H1 (cell line): Measurements from ENCODE around the gene FGF14. TPM values are rescaled to one million over a fixed set of nuclear protein-coding genes. Genes with fewer than 3 reads are reported as not detected.

Source experiments
- CTCF ChIA-PET: fragments of 300-600 bp; sonication (Branson Sonifier 250); formaldehyde crosslinking; loops from one replicate; lab custom pipeline; 2021; ENCODE audit not compliant: partially characterized antibody; lab: Charles Lee
- POLR2A ChIA-PET: fragments of 300-600 bp; sonication (Branson Sonifier 250); formaldehyde crosslinking; loops from one replicate; lab custom pipeline; 2021; ENCODE audit warnings: inconsistent platforms; ENCODE audit not compliant: partially characterized antibody; lab: Charles Lee
- DNase-seq, 2 experiments: peaks; one replicate each; pipeline versions ENCODE4 v3.0.0 to v3.0.0-alpha.2; 2010 to 2022; ENCODE audit warnings: low spot score in 2 of 2, low read depth in 1 of 2, mixed read lengths in 1 of 2
- FAIRE-seq: peaks from 2 replicates; lab custom pipeline; 2011; peaks lifted over from hg19 to GRCh38; lab: Jason Lieb, UNC
- H2AFZ ChIP-seq: 2 replicates; pipeline ENCODE4 v1.8.1; 2012; ENCODE audit warnings: low read length, inconsistent platforms
- H2AK5ac ChIP-seq: 2 replicates; pipeline ENCODE4 v1.6.1; 2013; ENCODE audit warnings: low read depth, low read length
- H2BK120ac ChIP-seq: replicated peaks from 2 replicates; pipeline ENCODE3; 2013; ENCODE audit warnings: low read depth, low read length, inconsistent platforms
- H2BK12ac ChIP-seq: 2 replicates; pipeline ENCODE4 v1.6.1; 2013; ENCODE audit warnings: low read depth, low read length
- H2BK15ac ChIP-seq: 2 replicates; pipeline ENCODE4 v1.6.1; 2013; ENCODE audit warnings: low read length
- H2BK20ac ChIP-seq: 2 replicates; pipeline ENCODE4 v1.6.1; 2013; ENCODE audit warnings: low read length
- H2BK5ac ChIP-seq: 2 replicates; pipeline ENCODE4 v1.6.1; 2013; ENCODE audit warnings: low read depth, low read length
- H3K14ac ChIP-seq: 2 replicates; pipeline ENCODE4 v1.6.1; 2013; ENCODE audit warnings: inconsistent platforms; ENCODE audit not compliant: insufficient read length
- H3K18ac ChIP-seq: 2 replicates; pipeline ENCODE4 v1.6.1; 2013; ENCODE audit warnings: low read length; ENCODE audit errors: extremely low read depth
- H3K23ac ChIP-seq: 2 replicates; pipeline ENCODE4 v1.6.1; 2013; ENCODE audit warnings: inconsistent platforms; ENCODE audit not compliant: insufficient read length
- H3K23me2 ChIP-seq: 2 replicates; pipeline ENCODE4 v1.6.1; 2013; ENCODE audit warnings: low read depth, low read length
- H3K27ac ChIP-seq: 2 replicates; pipeline ENCODE4 v1.6.1; 2011; ENCODE audit warnings: low read depth, low read length, inconsistent platforms
- H3K27me3 ChIP-seq, 4 experiments: replicated peaks in 1 of 4; 1 replicate in 1 of 4; 2 replicates in 3 of 4; pipeline versions ENCODE4 v1.6.1 to v1.8.1; 2011 to 2013; ENCODE audit warnings: low read length in 3 of 4, mild to moderate bottlenecking in 3 of 4, inconsistent platforms in 2 of 4, mixed read lengths in 2 of 4, moderate library complexity in 1 of 4; ENCODE audit not compliant: control insufficient read depth in 3 of 4, insufficient read depth in 3 of 4; ENCODE audit errors: extremely low read depth in 1 of 4
- H3K36me3 ChIP-seq, 4 experiments: 2 replicates each; pipeline versions ENCODE4 v1.6.1 to v1.8.1; 2011 to 2013; ENCODE audit warnings: mild to moderate bottlenecking in 4 of 4, low read length in 3 of 4, moderate library complexity in 2 of 4, control low read depth in 1 of 4, inconsistent platforms in 1 of 4; ENCODE audit not compliant: insufficient read depth in 4 of 4, control insufficient read depth in 2 of 4
- H3K4ac ChIP-seq: replicated peaks from 2 replicates; pipeline ENCODE3; 2013; ENCODE audit warnings: low read length, low read depth, mixed read lengths, inconsistent platforms; ENCODE audit not compliant: insufficient read length
- H3K4me1 ChIP-seq, 4 experiments: replicated peaks in 1 of 4; 1 replicate in 1 of 4; 2 replicates in 3 of 4; pipeline versions ENCODE4 v1.6.1 to v1.8.1; 2011 to 2013; ENCODE audit warnings: low read length in 3 of 4, inconsistent platforms in 2 of 4, mixed read lengths in 1 of 4; ENCODE audit not compliant: insufficient read depth in 4 of 4, control insufficient read depth in 3 of 4
- H3K4me2 ChIP-seq, 2 experiments: 2 replicates each; pipeline versions ENCODE4 v1.6.1 to v1.8.1; 2011 to 2013; ENCODE audit warnings: low read depth in 2 of 2, low read length in 2 of 2, control low read depth in 1 of 2, inconsistent platforms in 1 of 2, mild to moderate bottlenecking in 1 of 2; ENCODE audit not compliant: insufficient read depth in 1 of 2
- H3K4me3 ChIP-seq, 4 experiments: fragments of 200-600, 300-600 bp in 1 of 4; sonication (generic), shearing (Covaris generic), sonication (Bioruptor Twin) in 1 of 4; 2 replicates each; pipeline versions ENCODE4 v1.5.1 to v1.8.1; 2011 to 2016; ENCODE audit warnings: low read length in 4 of 4, low read depth in 3 of 4, control low read depth in 2 of 4, inconsistent platforms in 2 of 4, mild to moderate bottlenecking in 2 of 4, mixed read lengths in 1 of 4, moderate library complexity in 1 of 4; ENCODE audit not compliant: insufficient read depth in 2 of 4; ENCODE audit errors: extremely low read depth in 1 of 4
- H3K56ac ChIP-seq: replicated peaks from 2 replicates; pipeline ENCODE3; 2013; ENCODE audit warnings: low read depth, mild to moderate bottlenecking, mixed read lengths, low read length, inconsistent platforms; ENCODE audit not compliant: insufficient read length
- H3K79me1 ChIP-seq: 2 replicates; pipeline ENCODE4 v1.6.1; 2013; ENCODE audit warnings: low read depth, low read length, control low read depth
- H3K79me2 ChIP-seq, 2 experiments: 2 replicates each; pipeline versions ENCODE4 v1.6.1 to v1.8.1; 2012 to 2013; ENCODE audit warnings: low read length in 2 of 2, mild to moderate bottlenecking in 2 of 2, inconsistent platforms in 1 of 2; ENCODE audit not compliant: insufficient read depth in 2 of 2, control insufficient read depth in 1 of 2
- H3K9ac ChIP-seq, 4 experiments: replicated peaks in 1 of 4; 1 replicate in 1 of 4; 2 replicates in 3 of 4; pipeline versions ENCODE4 v1.6.1 to v1.8.1; 2011 to 2013; ENCODE audit warnings: low read depth in 3 of 4, low read length in 3 of 4, control low read depth in 2 of 4, mild to moderate bottlenecking in 2 of 4, moderate library complexity in 2 of 4, inconsistent platforms in 1 of 4; ENCODE audit errors: extremely low read depth in 1 of 4
- H3K9me3 ChIP-seq, 2 experiments: 2 replicates each; pipeline versions ENCODE4 v1.6.1 to v1.8.1; 2012 to 2013; ENCODE audit warnings: mild to moderate bottlenecking in 2 of 2, moderate library complexity in 2 of 2, control low read depth in 1 of 2, inconsistent platforms in 1 of 2, low read depth in 1 of 2, low read length in 1 of 2, mixed read lengths in 1 of 2; ENCODE audit not compliant: insufficient read depth in 2 of 2
- H4K20me1 ChIP-seq, 2 experiments: replicated peaks in 1 of 2; 2 replicates each; pipeline versions ENCODE3 to v1.8.1; 2011 to 2013; ENCODE audit warnings: inconsistent platforms in 2 of 2, low read length in 2 of 2, mild to moderate bottlenecking in 1 of 2; ENCODE audit not compliant: insufficient read depth in 2 of 2, control insufficient read depth in 1 of 2
- H4K5ac ChIP-seq: 2 replicates; pipeline ENCODE4 v1.6.1; 2013; ENCODE audit warnings: low read length, low read depth, mixed read lengths, inconsistent platforms; ENCODE audit not compliant: insufficient read length
- H4K8ac ChIP-seq: 2 replicates; pipeline ENCODE4 v1.8.0; 2013; ENCODE audit warnings: mild to moderate bottlenecking, moderate library complexity, low read length, inconsistent platforms; ENCODE audit not compliant: insufficient read depth; ENCODE audit errors: extremely low read depth
- H4K91ac ChIP-seq: replicated peaks from 2 replicates; pipeline ENCODE3; 2013; ENCODE audit warnings: low read length, mixed read lengths, inconsistent platforms; ENCODE audit not compliant: insufficient read length
- CBX8 ChIP-seq: fragments of 300-800, 300-1000 bp; sonication (generic); IDR thresholded peaks from 2 replicates; pipeline ENCODE4 v1.7.1; 2016; ENCODE audit warnings: low read depth, low read length, borderline replicate concordance
- CREB1 ChIP-seq: IDR thresholded peaks from 2 replicates; pipeline ENCODE4 v1.6.1; 2012; ENCODE audit warnings: inconsistent platforms
- RAD21 ChIP-seq, 2 experiments: IDR thresholded peaks in 1 of 2; conservative IDR thresholded peaks in 1 of 2; 2 replicates each; pipeline ENCODE4 v1.6.1; 2011; ENCODE audit warnings: low read depth in 2 of 2, low read length in 2 of 2, improper control_type of control experiment in 1 of 2, inconsistent platforms in 1 of 2, mild to moderate bottlenecking in 1 of 2, moderate library complexity in 1 of 2
- WGBS, 2 experiments: shearing (Covaris generic) in 1 of 2; methylation state at CpG; one replicate each; pipeline versions ENCODE4 v1.1.6 to v1.1.7; 2013 to 2015; ENCODE audit warnings: low lambda C conversion rate in 2 of 2, mixed read lengths in 2 of 2, inconsistent platforms in 1 of 2, low coverage in 1 of 2, missing lambda C conversion rate in 1 of 2; ENCODE audit not compliant: insufficient replicate concordance in 2 of 2, insufficient coverage in 1 of 2, insufficient read length in 1 of 2; ENCODE audit errors: extremely low coverage in 1 of 2, missing lambda C conversion rate in 1 of 2; 5-methylcytosine and 5-hydroxymethylcytosine counted together
- polyA plus RNA-seq, 7 experiments: library from polyadenylated mRNA; depleted of rRNA in 3 of 7; stranded (reverse) in 5 of 7; unstranded in 2 of 7; fragments of >200 nt in 5 of 7; fragments of 200-250 nt in 2 of 7; gene quantifications; 1 replicate in 5 of 7; 2 replicates in 1 of 7; 4 replicates in 1 of 7; pipeline versions ENCODE4 v1.2.1 to v1.2.3, GENCODE V29; 2011 to 2013; ENCODE audit warnings: missing spikeins in 2 of 7, mixed read lengths in 2 of 7
- total RNA-seq: library from RNA; stranded (reverse); fragmentation: NEBNext Ultra II Directional; extraction: Animal tissue kit (Norgen Biotek cat#: 25700); gene quantifications from 2 replicates; pipeline ENCODE4 v1.2.1, GENCODE V29; 2021

Gene FGF14
- total and polyA plus RNA-seq, 2 of the 8 experiments (the other 6 are each of a cell fraction or from before 2014, with no cell fraction given) = 0.05 to 0.58 TPM

DNA sequence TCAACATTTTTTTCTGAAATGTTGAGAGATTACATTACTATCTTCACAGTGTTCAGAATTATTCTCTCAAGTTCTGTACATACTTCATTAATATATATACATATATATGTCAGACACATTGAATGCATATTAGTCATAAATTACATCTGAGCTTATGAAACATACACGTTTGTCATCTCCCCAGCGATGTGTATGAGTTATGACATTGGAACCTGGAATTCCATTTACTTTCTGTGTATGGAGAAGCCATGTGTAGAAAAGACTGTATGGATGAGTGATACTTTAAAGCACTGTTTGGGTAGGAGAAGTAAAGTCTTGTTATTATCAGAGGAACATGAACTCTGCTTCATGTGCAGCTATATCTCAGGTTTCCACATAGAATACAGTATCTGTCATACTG is 167.2 kb downstream of the FGF14 start:
- H3K27me3 ChIP-seq = no peaks in the 10 kb centered on the region
- H3K36me3 ChIP-seq = no peaks in the 10 kb centered on the region
- no peak overlapping the region for H4K8ac ChIP-seq
- no peaks in the 10 kb centered on the region for H3K79me2 ChIP-seq
- peaks cover 2% of the 10 kb centered on the region; the same call in 1 of the 2 replicates for H3K23me2 ChIP-seq
- FAIRE-seq (no peak), DNase-seq (no peak)
- H3K9ac ChIP-seq = no peak overlapping the region
- no peak overlapping the region for H2AFZ ChIP-seq
- H3K4me2 ChIP-seq = no peak overlapping the region
- H3K79me1 ChIP-seq = no peaks in the 10 kb centered on the region
- no peaks in the 10 kb centered on the region for H3K4me1 ChIP-seq
- H3K4me3 ChIP-seq = no peak overlapping the region
- no peaks in the 10 kb centered on the region for H4K20me1 ChIP-seq
- H2BK120ac ChIP-seq = peak overlapping the region; percentile 54
- no peaks in the 10 kb centered on the region for H3K9me3 ChIP-seq
- H2BK15ac ChIP-seq = no peak overlapping the region
- CTCF ChIA-PET = interaction anchor here (0.5 to 1.3 kb wide), 2 partner anchors 159 to 223 kb away, joined by 3 read pairs; no protein-coding TSS in a partner anchor
- H4K91ac ChIP-seq = no peak overlapping the region
- no peak overlapping the region for H3K18ac ChIP-seq
- H3K27ac ChIP-seq = no peak overlapping the region
- H2BK12ac ChIP-seq = no peak overlapping the region
- H3K4ac ChIP-seq = no peak overlapping the region
- H2BK5ac ChIP-seq = no peak overlapping the region
- no peak overlapping the region for H4K5ac ChIP-seq
- TF ChIP-seq CREB1 (no peak), CBX8 (no peak), RAD21 (IDR thresholded peaks at IDR 0.05 in 1 of 2, conservative IDR thresholded peaks at IDR 0.05 in 1 of 2; ENCODE audit: low read depth in 2 of 2, low read length in 2 of 2) (no peak)
- no peak overlapping the region for H3K23ac ChIP-seq
- 93% methylated on average over 2 of the region's 2 CpGs; no CpG with 5 or more reads in 1 of the 2 experiments for WGBS, 2 experiments
- POLR2A ChIA-PET = no interaction called here
- no peak overlapping the region for H3K14ac ChIP-seq
- no peak overlapping the region for H2AK5ac ChIP-seq
- H3K56ac ChIP-seq = no peak overlapping the region
- no peak overlapping the region for H2BK20ac ChIP-seq
